K562 (cell line): ENCODE data around the gene NT5C1A. TPM values are rescaled to one million over a fixed set of nuclear protein-coding genes. Genes with fewer than 3 reads are reported as not detected.

Experiments
- ATAC-seq: fragments of 200-7000 bp; cut with Tn5 transposase; 3 replicates; pipeline ENCODE4 v1.9.1; 2020; ENCODE audit warnings: moderate library complexity
- BruUV-seq: library from RNA; stranded (reverse); fragments of 400-500 nt; replicated peaks from 2 replicates; lab custom pipeline; 2021; lab: Mats Ljungman, UMichigan
- CTCF ChIA-PET: fragments of 300-600 bp; formaldehyde crosslinking; extraction: SDS; loops from one replicate; lab custom pipeline; 2021; ENCODE audit warnings: low intra/inter-chr PET ratio; lab: Yijun Ruan, JAX
- POLR2A ChIA-PET: fragments of 300-600, 350-650 bp; sonication (Branson Sonifier 250); formaldehyde crosslinking; extraction: SDS; loops from one replicate; lab custom pipeline; 2021; ENCODE audit warnings: antibody characterized with exemption, inconsistent platforms; lab: Yijun Ruan, JAX
- DNase-seq, 4 experiments: peaks; one replicate each; pipeline versions ENCODE4 v3.0.0 to v3.0.0-alpha.2; 2011 to 2018; ENCODE audit warnings: low spot score in 3 of 4, mixed read lengths in 3 of 4; ENCODE audit errors: extremely low read depth in 1 of 4
- FAIRE-seq: peaks from 2 replicates; lab custom pipeline; 2011; peaks lifted over from hg19 to GRCh38; lab: Jason Lieb, UNC
- H2AFZ ChIP-seq: 2 replicates; pipeline ENCODE4 v1.6.0; 2011; ENCODE audit warnings: low read depth, low read length, control low read depth, inconsistent platforms
- H3K27ac ChIP-seq: fragments of 200-600 bp; 3 replicates; pipeline ENCODE4 v1.8.0; 2011; ENCODE audit warnings: low read depth, mild to moderate bottlenecking, control low read depth, inconsistent platforms, low read length, moderate library complexity, mixed read lengths; ENCODE audit errors: extremely low read depth
- H3K27me3 ChIP-seq, 2 experiments: fragments of 300-600 bp in 1 of 2; 2 replicates in 1 of 2; 3 replicates in 1 of 2; pipeline versions ENCODE4 v1.6.0 to v1.8.0; 2011; ENCODE audit warnings: inconsistent platforms in 2 of 2, low read length in 2 of 2, mild to moderate bottlenecking in 1 of 2, mixed read lengths in 1 of 2, moderate library complexity in 1 of 2; ENCODE audit not compliant: control insufficient read depth in 2 of 2, insufficient read depth in 2 of 2
- H3K36me3 ChIP-seq: fragments of 300-600 bp; 3 replicates; pipeline ENCODE4 v1.8.0; 2011; ENCODE audit warnings: mild to moderate bottlenecking, low read length, inconsistent platforms; ENCODE audit not compliant: control insufficient read depth, insufficient read depth
- H3K4me1 ChIP-seq, 2 experiments: fragments of 200-600 bp in 1 of 2; replicated peaks in 1 of 2; 2 replicates in 1 of 2; 3 replicates in 1 of 2; pipeline versions ENCODE4 v1.5.1 to v1.8.0; 2011; ENCODE audit warnings: inconsistent platforms in 2 of 2, low read length in 2 of 2, mild to moderate bottlenecking in 1 of 2, mixed read lengths in 1 of 2, moderate library complexity in 1 of 2; ENCODE audit not compliant: control insufficient read depth in 2 of 2, insufficient read depth in 2 of 2
- H3K4me2 ChIP-seq: 2 replicates; pipeline ENCODE4 v1.6.1; 2011; ENCODE audit warnings: low read length, control low read depth, inconsistent platforms, mixed read lengths; ENCODE audit not compliant: insufficient read depth
- H3K4me3 ChIP-seq: fragments of 200-600 bp; sonication (generic), shearing (Covaris generic); 2 replicates; pipeline ENCODE4 v1.5.1; 2016; ENCODE audit warnings: control low read depth, inconsistent platforms
- H3K79me2 ChIP-seq: fragments of 200-600 bp; 3 replicates; pipeline ENCODE4 v1.8.0; 2011; ENCODE audit warnings: low read length, inconsistent platforms; ENCODE audit not compliant: control insufficient read depth, insufficient read depth
- H3K9ac ChIP-seq, 2 experiments: 2 replicates each; pipeline versions ENCODE4 v1.6.0 to v1.6.1; 2011; ENCODE audit warnings: low read depth in 2 of 2, low read length in 2 of 2, control low read depth in 1 of 2, inconsistent platforms in 1 of 2, mild to moderate bottlenecking in 1 of 2, mixed read lengths in 1 of 2; ENCODE audit not compliant: insufficient read depth in 1 of 2
- H3K9me1 ChIP-seq: one replicate; pipeline ENCODE4 v1.6.0; 2011; ENCODE audit warnings: inconsistent platforms, mild to moderate bottlenecking, low read length, moderate library complexity; ENCODE audit not compliant: control insufficient read depth, insufficient read depth
- H3K9me3 ChIP-seq: replicated peaks from 2 replicates; pipeline ENCODE4 v1.5.1; 2011; ENCODE audit warnings: low read depth, low read length, inconsistent platforms; ENCODE audit not compliant: control insufficient read depth, insufficient read depth
- H4K20me1 ChIP-seq: replicated peaks from 2 replicates; pipeline ENCODE4 v1.6.1; 2011; ENCODE audit warnings: low read length, inconsistent platforms, mixed read lengths; ENCODE audit not compliant: control insufficient read depth, insufficient read depth
- ARID2 ChIP-seq: fragments of 450-650 bp; IDR thresholded peaks from 2 replicates; pipeline ENCODE4 v1.6.1; 2017; ENCODE audit warnings: antibody characterized with exemption, mild to moderate bottlenecking
- CSDE1 ChIP-seq, 2 experiments: fragments of 450-650 bp; IDR thresholded peaks; 2 replicates each; pipeline ENCODE4 v1.6.1; 2016; ENCODE audit warnings: mild to moderate bottlenecking in 1 of 2
- DNMT1 ChIP-seq: fragments of 450-650 bp; IDR thresholded peaks from 2 replicates; pipeline ENCODE4 v1.6.1; 2016; ENCODE audit warnings: antibody characterized with exemption, mild to moderate bottlenecking
- EP300 ChIP-seq: IDR thresholded peaks from 2 replicates; pipeline ENCODE4 v1.6.1; 2012; ENCODE audit warnings: low read length, improper control_type of control experiment
- GTF2E2 ChIP-seq: fragments of 200-800 bp; sonication (Bioruptor generic); IDR thresholded peaks from 2 replicates; pipeline ENCODE4 v1.6.1; 2016; ENCODE audit warnings: missing genetic modification characterization, missing compliant biosample characterization
- MBD1 ChIP-seq: fragments of 250-450 bp; sonication (Bioruptor Pico); IDR thresholded peaks from 2 replicates; pipeline ENCODE4 v1.8.0; 2022; ENCODE audit warnings: inconsistent platforms
- MEIS2 ChIP-seq: fragments of 450-650 bp; IDR thresholded peaks from 2 replicates; pipeline ENCODE4 v1.6.1; 2014; ENCODE audit warnings: mild to moderate bottlenecking; ENCODE audit not compliant: partially characterized antibody
- NCOA2 ChIP-seq, 2 experiments: fragments of 450-650 bp; IDR thresholded peaks; 2 replicates each; pipeline ENCODE4 v1.6.1; 2018; ENCODE audit warnings: mild to moderate bottlenecking in 2 of 2, moderate library complexity in 1 of 2; ENCODE audit not compliant: partially characterized antibody in 2 of 2
- NFXL1 ChIP-seq: fragments of 450-650 bp; formaldehyde crosslinking; IDR thresholded peaks from 2 replicates; pipeline ENCODE4 v1.4.0; 2021; ENCODE audit warnings: mild to moderate bottlenecking
- SAFB ChIP-seq: fragments of 200-400 bp; formaldehyde crosslinking; IDR thresholded peaks from 2 replicates; pipeline ENCODE4 v1.6.1; 2017; ENCODE audit warnings: low read depth, low read length, borderline replicate concordance
- ZBTB9 ChIP-seq: fragments of 450-650 bp; formaldehyde crosslinking; IDR thresholded peaks from 2 replicates; pipeline ENCODE4 v1.4.0; 2020; ENCODE audit warnings: mild to moderate bottlenecking, moderate library complexity
- ZNF274 ChIP-seq: IDR thresholded peaks from 2 replicates; pipeline ENCODE4 v1.6.1; 2011; ENCODE audit warnings: low read depth, mild to moderate bottlenecking, low read length, moderate library complexity, borderline replicate concordance
- WGBS: fragments of 100-300 bp; shearing (Covaris generic); methylation state at CpG from one replicate; pipeline ENCODE4 v1.1.6; 2016; ENCODE audit warnings: low coverage, mixed read lengths; ENCODE audit not compliant: insufficient coverage; ENCODE audit errors: missing lambda C conversion rate; 5-methylcytosine and 5-hydroxymethylcytosine counted together
- in situ Hi-C: fragments of 300-500 bp; cut with MboI; formaldehyde crosslinking; loops from 4 replicates; pipeline ENCODE4 v1.15.0; 2018; ENCODE audit warnings: inconsistent platforms, mixed read lengths
- intact Hi-C: fragments of 100-400 bp; cut with micrococcal nuclease; formaldehyde crosslinking; loops from 2 replicates; pipeline ENCODE4 v1.14.2; 2022
- polyA plus RNA-seq, 8 experiments: library from polyadenylated mRNA; depleted of rRNA in 4 of 8; stranded (reverse) in 5 of 8; unstranded in 3 of 8; fragments of >200 nt; fragmentation: Nextera tagmentation in 2 of 8; fragmentation: Illumina TruSeq in 1 of 8; extraction: Ambion mirVana in 2 of 8; extraction: Trizol in 1 of 8; gene quantifications; 2 replicates each; pipeline versions ENCODE4 v1.2.1 to v1.2.3, GENCODE V29; 2011 to 2014; ENCODE audit warnings: inconsistent platforms in 1 of 8, missing spikeins in 1 of 8
- total RNA-seq, 7 experiments: library from RNA; depleted of rRNA in 6 of 7; stranded (reverse); fragments of >200 nt in 6 of 7; fragmentation: Illumina TruSeq in 2 of 7; extraction: Trizol in 2 of 7; gene quantifications; 2 replicates each; pipeline versions ENCODE4 v1.2.1 to v1.2.3, GENCODE V29; 2011 to 2021; ENCODE audit warnings: low replicate concordance in 1 of 7

The NT5C1A gene
- total and polyA plus RNA-seq, 9 of the 15 experiments (the other 6 are each of a cell fraction or from before 2014, with no cell fraction given), result not detected

GRCh38 chr1:39699419-39699818, 27.5 kb upstream of the NT5C1A start:
- FAIRE-seq, result no peak
- peak in 2 of 4 experiments; percentile 44 for DNase-seq
- H3K79me2 ChIP-seq, result no peaks in the 10 kb centered on the region
- no peak overlapping the region for H3K4me3 ChIP-seq
- H3K27me3 ChIP-seq, result peaks cover 17 to 18% of the 10 kb centered on the region in 2 experiments
- no peaks in the 10 kb centered on the region for H4K20me1 ChIP-seq
- H3K4me1 ChIP-seq, result peaks cover 5 to 12% of the 10 kb centered on the region in 2 experiments; a peak in 3 of 5 replicates
- ChIA-PET CTCF (no interaction called here), POLR2A (interaction anchor here (4.3 kb wide), 1 partner anchor 12 kb away, joined by 25 read pairs; no protein-coding TSS in a partner anchor)
- BruUV-seq, result no TSS peak
- H3K9me1 ChIP-seq, result no peaks in the 10 kb centered on the region
- in situ Hi-C loops, result no loop called here
- H3K27ac ChIP-seq, result no peak overlapping the region
- no peak for TF ChIP-seq GTF2E2
- no peak for TF ChIP-seq ZBTB9 (CRISPR knock-in tag)
- no peak for TF ChIP-seq SAFB
- TF ChIP-seq DNMT1, result no peak
- no peak for TF ChIP-seq MBD1
- TF ChIP-seq NFXL1 (CRISPR knock-in tag), result no peak
- TF ChIP-seq ARID2, result no peak
- no peak for TF ChIP-seq MEIS2
- TF ChIP-seq CSDE1 (IDR thresholded peaks at IDR 0.05), result no peak
- no peak for TF ChIP-seq EP300
- no peak for TF ChIP-seq ZNF274
- TF ChIP-seq NCOA2 (IDR thresholded peaks at IDR 0.05; ENCODE audit: partially characterized antibody in 2 of 2), result no peak
- no peak for ATAC-seq
- WGBS, result 13% methylated on average over 2 of the region's 3 CpGs
- H3K4me2 ChIP-seq, result no peak overlapping the region
- H3K36me3 ChIP-seq, result no peaks in the 10 kb centered on the region
- intact Hi-C loops, result no loop called here
- H2AFZ ChIP-seq, result no peak overlapping the region
- H3K9me3 ChIP-seq, result no peaks in the 10 kb centered on the region
- H3K9ac ChIP-seq, result no peak overlapping the region
